ENCODE data around the gene SKAP1.

The SKAP1 gene

GRCh38 chr17:48393283-48393682 lies 36.7 kb downstream of the SKAP1 start:
- peaks cover 0 to 3% (median 1%) of the 10 kb centered on the region in 4 experiments for H3K36me3 ChIP-seq (ENCODE audit: control insufficient read depth in 4 of 4, insufficient read depth in 4 of 4, low read length in 3 of 4)
- H3K27me3 ChIP-seq (replicated peaks in 2 of 5; ENCODE audit: control insufficient read depth in 4 of 5, insufficient read depth in 5 of 5, low read length in 4 of 5), result peaks cover 0 to 4% (median 0%) of the 10 kb centered on the region in 5 experiments
- DNase-seq, result no peak
- H3K4me1 ChIP-seq (ENCODE audit: control extremely low read depth in 1 of 4, control insufficient read depth in 4 of 4, insufficient read depth in 4 of 4, low read length in 3 of 4), result peaks cover 0 to 15% (median 4%) of the 10 kb centered on the region in 4 experiments
- H3K4me3 ChIP-seq (ENCODE audit: control insufficient read depth in 1 of 7, extremely low read depth in 1 of 7, insufficient read depth in 4 of 7, low read depth in 2 of 7, low read length in 6 of 7), result no peak overlapping the region
- H3K27ac ChIP-seq (ENCODE audit: insufficient read depth in 1 of 2, low read depth in 1 of 2, low read length in 2 of 2, poor library complexity in 1 of 2, severe bottlenecking in 2 of 2), result no peak overlapping the region
- ChIA-PET CTCF (interaction anchor here (1.0 to 1.2 kb wide), 2 partner anchors 10 to 84 kb away, joined by 3 read pairs; no protein-coding TSS in a partner anchor), POLR2A (no interaction called here)
- no peaks in the 10 kb centered on the region for H3K9me3 ChIP-seq (ENCODE audit: control extremely low read depth in 1 of 5, control insufficient read depth in 4 of 5, insufficient read depth in 2 of 5, low read depth in 1 of 5, low read length in 4 of 5)

GRCh38 chr17:48392857-48393256 lies 37.2 kb downstream of the SKAP1 start:
- ChIA-PET POLR2A (no interaction called here), CTCF (interaction anchor here (1.0 to 1.3 kb wide), 3 partner anchors 10 to 113 kb away, joined by 3 read pairs; no protein-coding TSS in a partner anchor)
- Histone ChIP-seq H3K27ac (ENCODE audit: insufficient read depth in 1 of 2, low read depth in 1 of 2, low read length in 2 of 2, poor library complexity in 1 of 2, severe bottlenecking in 2 of 2) (no peak overlapping the region), H3K4me3 (ENCODE audit: control insufficient read depth in 1 of 7, extremely low read depth in 1 of 7, insufficient read depth in 4 of 7, low read depth in 2 of 7, low read length in 6 of 7) (no peak overlapping the region), H3K9me3 (ENCODE audit: control extremely low read depth in 1 of 5, control insufficient read depth in 4 of 5, insufficient read depth in 2 of 5, low read depth in 1 of 5, low read length in 4 of 5) (no peaks in the 10 kb centered on the region), H3K4me1 (ENCODE audit: control extremely low read depth in 1 of 4, control insufficient read depth in 4 of 4, insufficient read depth in 4 of 4, low read length in 3 of 4) (peaks cover 0 to 15% (median 4%) of the 10 kb centered on the region in 4 experiments), H3K27me3 (replicated peaks in 2 of 5; ENCODE audit: control insufficient read depth in 4 of 5, insufficient read depth in 5 of 5, low read length in 4 of 5) (peaks cover 0 to 4% (median 0%) of the 10 kb centered on the region in 5 experiments), H3K36me3 (ENCODE audit: control insufficient read depth in 4 of 4, insufficient read depth in 4 of 4, low read length in 3 of 4) (peaks cover 0 to 3% (median 1%) of the 10 kb centered on the region in 4 experiments)
- DNase-seq, result no peak
- WGBS (ENCODE audit: insufficient coverage), result 97% methylated on average over 3 of the region's 4 CpGs

GRCh38 chr17:48391444-48391843 lies 38.6 kb downstream of the SKAP1 start:
- Histone ChIP-seq H3K27ac (ENCODE audit: insufficient read depth in 1 of 2, low read depth in 1 of 2, low read length in 2 of 2, poor library complexity in 1 of 2, severe bottlenecking in 2 of 2) (no peak overlapping the region), H3K4me1 (ENCODE audit: control extremely low read depth in 1 of 4, control insufficient read depth in 4 of 4, insufficient read depth in 4 of 4, low read length in 3 of 4) (peaks cover 0 to 15% (median 4%) of the 10 kb centered on the region in 4 experiments), H3K9me3 (ENCODE audit: control extremely low read depth in 1 of 5, control insufficient read depth in 4 of 5, insufficient read depth in 2 of 5, low read depth in 1 of 5, low read length in 4 of 5) (no peaks in the 10 kb centered on the region), H3K36me3 (ENCODE audit: control insufficient read depth in 4 of 4, insufficient read depth in 4 of 4, low read length in 3 of 4) (peaks cover 0 to 3% (median under 1%) of the 10 kb centered on the region in 4 experiments), H3K4me3 (ENCODE audit: control insufficient read depth in 1 of 7, extremely low read depth in 1 of 7, insufficient read depth in 4 of 7, low read depth in 2 of 7, low read length in 6 of 7) (no peak overlapping the region), H3K27me3 (replicated peaks in 2 of 5; ENCODE audit: control insufficient read depth in 4 of 5, insufficient read depth in 5 of 5, low read length in 4 of 5) (peaks cover 0 to 4% (median 0%) of the 10 kb centered on the region in 5 experiments)
- DNase-seq, result peak in 2 of 3 donors; percentile 39 to 49
- no CpG with 5 or more reads among the region's 1 CpG for WGBS (ENCODE audit: insufficient coverage)
- CTCF ChIA-PET, result interaction anchor here (1.0 to 1.3 kb wide), 4 partner anchors 19 to 114 kb away, joined by 3 to 4 read pairs (median 3); no protein-coding TSS in a partner anchor
- POLR2A ChIA-PET, result interaction anchor here (0.9 kb wide), 1 partner anchor 201 kb away, joined by 4 read pairs; no protein-coding TSS in a partner anchor

GRCh38 chr17:48389903-48390302 lies 40.1 kb downstream of the SKAP1 start:
- Histone ChIP-seq H3K9me3 (ENCODE audit: control extremely low read depth in 1 of 5, control insufficient read depth in 4 of 5, insufficient read depth in 2 of 5, low read depth in 1 of 5, low read length in 4 of 5) (no peaks in the 10 kb centered on the region), H3K36me3 (ENCODE audit: control insufficient read depth in 4 of 4, insufficient read depth in 4 of 4, low read length in 3 of 4) (peaks cover 0 to 3% (median 0%) of the 10 kb centered on the region in 4 experiments), H3K4me3 (ENCODE audit: control insufficient read depth in 1 of 7, extremely low read depth in 1 of 7, insufficient read depth in 4 of 7, low read depth in 2 of 7, low read length in 6 of 7) (no peak overlapping the region), H3K4me1 (ENCODE audit: control extremely low read depth in 1 of 4, control insufficient read depth in 4 of 4, insufficient read depth in 4 of 4, low read length in 3 of 4) (peaks cover under 1 to 26% (median 10%) of the 10 kb centered on the region in 4 experiments), H3K27ac (ENCODE audit: insufficient read depth in 1 of 2, low read depth in 1 of 2, low read length in 2 of 2, poor library complexity in 1 of 2, severe bottlenecking in 2 of 2) (no peak overlapping the region), H3K27me3 (replicated peaks in 2 of 5; ENCODE audit: control insufficient read depth in 4 of 5, insufficient read depth in 5 of 5, low read length in 4 of 5) (no peaks in the 10 kb centered on the region)
- DNase-seq, result no peak
- CTCF ChIA-PET, result no interaction called here
- POLR2A ChIA-PET, result interaction anchor here (0.7 kb wide), 1 partner anchor 12 kb away, joined by 3 read pairs; no protein-coding TSS in a partner anchor

DNA sequence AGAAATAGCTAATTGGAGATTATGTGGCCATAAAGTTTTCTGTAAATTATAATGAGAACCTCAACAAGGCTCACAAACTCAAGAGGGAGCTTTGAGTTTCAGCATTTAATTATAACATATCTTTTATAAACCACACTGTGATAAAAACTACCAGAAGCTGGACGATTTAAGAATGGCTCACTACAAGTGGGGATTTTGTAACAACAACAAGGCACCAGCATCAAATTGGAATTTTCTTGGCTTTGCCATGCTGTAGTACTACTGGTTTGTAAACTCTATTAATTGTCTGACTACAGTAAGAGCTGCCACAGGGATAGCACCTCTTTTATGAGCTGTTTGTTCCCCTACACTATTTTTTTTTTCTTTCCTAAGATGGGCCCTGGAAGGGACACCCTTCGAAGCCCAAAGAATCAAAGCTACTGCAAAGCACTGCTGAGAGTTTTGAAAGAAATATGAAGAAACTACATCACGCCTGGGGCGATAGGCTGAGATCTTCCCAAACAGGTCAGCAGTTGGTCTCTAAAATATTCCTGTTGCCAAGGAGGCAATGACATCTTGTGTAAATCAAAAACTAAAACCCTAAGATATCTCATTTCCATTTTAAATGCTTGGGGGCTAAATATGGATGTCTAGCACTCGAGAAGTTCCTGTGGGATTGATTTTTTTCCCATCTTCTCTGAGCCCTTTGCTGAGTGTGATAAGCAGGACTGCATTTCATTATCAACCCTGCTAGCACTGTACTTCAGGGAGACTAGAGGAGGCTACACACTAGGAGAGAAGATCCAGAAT lies 40.9 kb downstream of the SKAP1 start:
- Histone ChIP-seq H3K4me3 (ENCODE audit: control insufficient read depth in 1 of 7, extremely low read depth in 1 of 7, insufficient read depth in 4 of 7, low read depth in 2 of 7, low read length in 6 of 7) (no peak overlapping the region), H3K27me3 (replicated peaks in 2 of 5; ENCODE audit: control insufficient read depth in 4 of 5, insufficient read depth in 5 of 5, low read length in 4 of 5) (no peaks in the 10 kb centered on the region), H3K36me3 (ENCODE audit: control insufficient read depth in 4 of 4, insufficient read depth in 4 of 4, low read length in 3 of 4) (peaks cover 0 to 3% (median 0%) of the 10 kb centered on the region in 4 experiments), H3K4me1 (ENCODE audit: control extremely low read depth in 1 of 4, control insufficient read depth in 4 of 4, insufficient read depth in 4 of 4, low read length in 3 of 4) (peaks cover 0 to 28% (median 13%) of the 10 kb centered on the region in 4 experiments), H3K9me3 (ENCODE audit: control extremely low read depth in 1 of 5, control insufficient read depth in 4 of 5, insufficient read depth in 2 of 5, low read depth in 1 of 5, low read length in 4 of 5) (no peaks in the 10 kb centered on the region), H3K27ac (ENCODE audit: insufficient read depth in 1 of 2, low read depth in 1 of 2, low read length in 2 of 2, poor library complexity in 1 of 2, severe bottlenecking in 2 of 2) (no peak overlapping the region)
- POLR2A ChIA-PET, result no interaction called here
- DNase-seq, result no peak
- whole genome bisulfite sequencing (ENCODE audit: insufficient coverage), result 100% methylated on average over 4 of the region's 5 CpGs
- CTCF ChIA-PET, result interaction anchor here (0.9 kb wide), 1 partner anchor 13 kb away, joined by 3 read pairs; no protein-coding TSS in a partner anchor

GRCh38 chr17:48386826-48387225 lies 43.2 kb downstream of the SKAP1 start:
- CTCF ChIA-PET, result interaction anchor here (1.0 to 1.1 kb wide), 2 partner anchors 12 to 35 kb away, joined by 3 to 5 read pairs; no protein-coding TSS in a partner anchor

DNA sequence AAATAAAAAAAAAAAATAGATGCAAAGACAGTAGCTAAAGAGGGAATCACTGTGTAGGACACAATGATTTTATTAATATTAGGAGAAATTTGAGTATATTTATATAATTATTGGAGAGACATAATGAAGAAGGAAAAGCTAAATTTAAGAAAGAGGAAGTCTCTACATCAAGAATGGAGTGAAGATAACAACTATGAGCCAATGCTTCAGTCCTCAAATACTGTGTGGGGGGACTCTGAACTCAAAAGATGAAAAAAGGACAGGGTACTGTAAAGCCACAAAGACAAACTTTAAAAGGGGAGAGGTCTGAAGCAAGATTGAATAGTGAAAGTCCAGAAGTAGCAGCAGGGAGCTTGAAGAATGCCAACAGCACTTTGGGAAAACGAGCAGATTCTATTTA lies 44.7 kb downstream of the SKAP1 start:
- POLR2A ChIA-PET, result interaction anchor here (0.6 kb wide), 2 partner anchors 140 to 166 kb away, joined by 3 read pairs; no protein-coding TSS in a partner anchor
- Histone ChIP-seq H3K4me1 (ENCODE audit: control extremely low read depth in 1 of 4, control insufficient read depth in 4 of 4, insufficient read depth in 4 of 4, low read length in 3 of 4) (peaks cover 0 to 19% (median 11%) of the 10 kb centered on the region in 4 experiments), H3K9me3 (ENCODE audit: control extremely low read depth in 1 of 5, control insufficient read depth in 4 of 5, insufficient read depth in 2 of 5, low read depth in 1 of 5, low read length in 4 of 5) (no peaks in the 10 kb centered on the region), H3K36me3 (ENCODE audit: control insufficient read depth in 4 of 4, insufficient read depth in 4 of 4, low read length in 3 of 4) (no peaks in the 10 kb centered on the region), H3K27me3 (replicated peaks in 2 of 5; ENCODE audit: control insufficient read depth in 4 of 5, insufficient read depth in 5 of 5, low read length in 4 of 5) (no peaks in the 10 kb centered on the region), H3K27ac (ENCODE audit: insufficient read depth in 1 of 2, low read depth in 1 of 2, low read length in 2 of 2, poor library complexity in 1 of 2, severe bottlenecking in 2 of 2) (no peak overlapping the region), H3K4me3 (ENCODE audit: control insufficient read depth in 1 of 7, extremely low read depth in 1 of 7, insufficient read depth in 4 of 7, low read depth in 2 of 7, low read length in 6 of 7) (no peak overlapping the region)
- peak in 2 of 3 donors; percentile 55 to 63 for DNase-seq
- CTCF ChIA-PET, result interaction anchor here (0.9 to 1.8 kb wide), 8 partner anchors 9 to 78 kb away, joined by 3 to 6 read pairs (median 3); no protein-coding TSS in a partner anchor
- 100% methylated on average over 1 of the region's 1 CpG for WGBS (ENCODE audit: insufficient coverage)

More at GRCh38 chr17:48386826-48387225, 43.2 kb downstream of the SKAP1 start:
- Histone ChIP-seq H3K27ac (ENCODE audit: insufficient read depth in 1 of 2, low read depth in 1 of 2, low read length in 2 of 2, poor library complexity in 1 of 2, severe bottlenecking in 2 of 2) (no peak overlapping the region), H3K4me1 (ENCODE audit: control extremely low read depth in 1 of 4, control insufficient read depth in 4 of 4, insufficient read depth in 4 of 4, low read length in 3 of 4) (peaks cover 0 to 25% (median 13%) of the 10 kb centered on the region in 4 experiments), H3K27me3 (replicated peaks in 2 of 5; ENCODE audit: control insufficient read depth in 4 of 5, insufficient read depth in 5 of 5, low read length in 4 of 5) (no peaks in the 10 kb centered on the region), H3K9me3 (ENCODE audit: control extremely low read depth in 1 of 5, control insufficient read depth in 4 of 5, insufficient read depth in 2 of 5, low read depth in 1 of 5, low read length in 4 of 5) (no peaks in the 10 kb centered on the region), H3K36me3 (ENCODE audit: control insufficient read depth in 4 of 4, insufficient read depth in 4 of 4, low read length in 3 of 4) (peaks cover 0 to 3% (median 0%) of the 10 kb centered on the region in 4 experiments), H3K4me3 (ENCODE audit: control insufficient read depth in 1 of 7, extremely low read depth in 1 of 7, insufficient read depth in 4 of 7, low read depth in 2 of 7, low read length in 6 of 7) (no peak overlapping the region)
- POLR2A ChIA-PET, result interaction anchor here (0.6 kb wide), 1 partner anchor 10 kb away, joined by 3 read pairs; no protein-coding TSS in a partner anchor
- WGBS (ENCODE audit: insufficient coverage), result 100% methylated on average over 1 of the region's 1 CpG
- no peak for DNase-seq
